Activated gamma-delta T cell treated with Interleukin-2 at 50 U/mL for 16 hours (primary cell): ENCODE measurements around the gene TAC4.
A peak's percentile ranks its signal among the peaks of the same experiment; 100 is the strongest.

Experiments
- DNase-seq: peaks from one replicate; pipeline ENCODE4 v3.0.0-alpha.2; 2020

The TAC4 gene

GRCh38 chr17:49872754-49873377 is 25.0 kb upstream of the TAC4 start:
- no peak for DNase-seq

DNA sequence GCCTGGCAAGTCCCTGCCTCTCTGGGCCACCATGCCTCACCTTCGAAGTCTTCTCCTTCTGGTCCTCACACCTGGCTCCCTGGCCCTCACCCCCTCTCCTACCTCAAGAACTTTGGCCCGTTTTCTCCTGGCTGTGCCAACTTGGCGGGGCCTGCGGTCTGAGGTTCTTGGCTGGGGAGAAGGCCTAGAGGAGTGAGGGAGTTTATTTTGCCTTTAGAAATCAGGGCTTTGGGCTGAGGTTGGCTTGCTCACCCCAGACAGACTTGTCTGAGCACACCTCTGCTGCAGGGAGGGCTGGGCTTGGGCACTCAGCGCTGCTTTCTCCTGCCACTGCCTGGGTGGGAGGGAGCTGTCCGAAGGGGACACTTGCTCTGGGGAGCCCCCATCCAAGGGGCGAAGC is 23.3 kb upstream of the TAC4 start:
- no peak for DNase-seq

- DNase-seq: no peak
Measured at GRCh38 chr17:49870298-49870697, 22.4 kb upstream of the TAC4 start.

DNA sequence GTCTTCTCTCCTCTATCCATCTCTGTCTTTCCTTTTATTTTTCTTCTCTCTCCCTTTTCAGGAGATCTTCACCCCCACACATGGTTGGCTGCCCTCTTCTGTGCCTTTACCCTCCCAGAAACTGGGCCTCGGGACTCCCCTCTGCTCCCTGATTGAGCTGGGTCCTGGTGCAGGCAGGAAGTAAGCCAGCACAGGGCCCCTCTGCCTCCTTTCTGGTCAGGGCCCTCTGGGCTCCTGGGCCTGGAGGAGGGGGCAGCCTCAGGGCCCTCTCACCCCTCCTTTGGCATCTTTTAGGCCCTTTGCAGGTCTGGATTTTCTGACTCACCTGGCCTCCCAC is 21.1 kb upstream of the TAC4 start:
- DNase-seq: no peak

- DNase-seq: no peak
Measured at GRCh38 chr17:49866882-49867413, 19.1 kb upstream of the TAC4 start.

- DNase-seq: no peak
Measured at GRCh38 chr17:49866019-49866380, 18.1 kb upstream of the TAC4 start.

- no peak for DNase-seq
Measured at GRCh38 chr17:49862781-49863331, 15.0 kb upstream of the TAC4 start.

GRCh38 chr17:49861150-49861884 is 13.4 kb upstream of the TAC4 start:
- peak; percentile 53 for DNase-seq

DNA sequence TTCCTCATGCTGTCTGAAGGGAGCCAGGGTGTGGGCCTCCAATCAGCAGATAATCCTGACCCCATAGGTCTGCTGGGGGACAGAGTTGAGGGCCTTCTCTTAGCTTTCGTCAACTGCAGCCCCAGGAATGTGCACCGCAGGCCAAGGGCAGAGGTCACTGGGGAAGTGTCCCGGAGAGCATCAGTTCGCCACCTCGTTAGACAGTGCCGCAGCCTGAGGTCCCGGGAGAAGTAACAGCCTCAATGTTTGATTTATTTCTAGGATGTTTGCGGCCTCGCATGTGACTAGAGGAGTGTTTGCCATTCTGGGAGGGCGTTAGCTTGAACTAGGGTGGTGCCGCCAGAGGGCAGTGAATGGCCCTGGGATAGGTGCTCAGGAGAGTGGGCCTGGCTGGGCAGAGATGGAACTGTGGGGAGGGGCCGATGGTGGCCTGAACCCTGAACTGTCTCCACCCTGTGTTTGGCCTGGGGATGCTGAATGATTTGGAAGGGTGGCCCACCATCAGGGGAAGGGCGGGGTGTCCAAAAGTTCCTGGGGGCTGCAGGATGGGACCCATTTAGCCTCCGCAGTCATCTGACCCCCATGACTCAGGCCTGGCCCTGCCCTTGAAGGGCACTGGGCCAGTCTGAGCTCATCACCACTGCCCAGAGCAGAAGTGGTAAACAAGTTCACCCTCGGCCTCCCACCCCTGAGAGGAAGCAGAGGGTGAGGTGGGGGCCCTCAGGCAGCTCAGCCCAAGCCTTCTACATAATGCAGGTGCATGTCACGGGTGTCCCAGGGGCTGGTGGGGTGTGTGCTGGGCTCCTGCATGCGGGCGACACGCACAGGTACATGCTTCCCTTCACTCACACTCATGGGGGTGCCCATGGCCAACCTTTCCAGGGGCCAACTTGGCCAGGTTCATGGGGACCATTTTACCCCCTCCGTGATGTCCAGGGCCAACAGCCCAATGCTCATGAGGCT is 12.4 kb upstream of the TAC4 start:
- DNase-seq: no peak

DNA sequence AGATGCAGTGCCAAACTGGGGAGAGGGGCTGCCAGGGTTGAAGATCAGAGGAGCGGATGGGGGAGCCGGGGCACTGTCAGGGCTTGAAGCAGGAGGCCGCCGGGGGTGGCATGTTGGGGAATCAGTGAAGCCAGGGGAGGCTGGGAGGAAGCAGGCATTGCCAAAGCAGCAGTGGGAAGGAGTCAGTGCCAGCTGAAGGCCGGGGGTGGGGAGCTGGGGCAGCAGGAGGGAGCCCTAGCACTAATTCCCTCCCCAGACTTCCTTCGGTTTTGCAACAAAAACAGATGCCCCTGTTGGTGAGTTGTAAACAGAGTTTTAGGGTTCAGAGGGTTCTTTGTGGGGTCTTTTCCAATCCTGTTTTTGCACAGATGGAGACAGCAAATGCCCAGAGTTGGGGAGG is 10.9 kb upstream of the TAC4 start:
- DNase-seq: no peak

GRCh38 chr17:49854126-49854525 is 6.3 kb upstream of the TAC4 start:
- no peak for DNase-seq

DNA sequence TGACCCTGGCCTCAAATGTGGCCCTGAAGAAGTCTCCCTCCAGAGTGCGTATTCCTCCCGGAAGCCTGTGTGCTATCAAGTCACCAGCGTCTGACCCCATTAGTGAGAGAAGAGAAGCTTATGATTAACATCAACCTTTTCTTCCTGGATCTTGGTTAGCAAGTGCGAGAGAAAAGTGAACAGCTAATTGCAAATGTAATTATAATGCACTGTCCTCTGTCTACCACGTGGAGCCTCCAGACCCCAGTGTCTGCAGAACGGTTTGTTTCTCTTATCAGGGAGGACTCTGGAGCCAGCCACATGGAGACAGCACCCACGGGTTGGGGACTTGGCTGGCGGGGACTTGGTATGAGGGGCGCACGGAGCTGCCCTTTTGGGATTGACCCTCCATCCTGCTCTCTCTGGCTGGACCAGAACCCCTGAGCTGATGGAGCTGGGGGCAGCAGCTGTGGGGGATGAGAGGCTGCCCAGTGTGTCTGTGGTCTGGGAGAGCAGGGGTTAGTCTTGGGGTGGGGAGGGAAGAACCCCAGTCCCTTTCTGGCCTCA is 5.7 kb upstream of the TAC4 start:
- DNase-seq: no peak

- peak; percentile 63 for DNase-seq
Measured at GRCh38 chr17:49851387-49852291, 3.8 kb upstream of the TAC4 start.

GRCh38 chr17:49850772-49851386 is 3.0 kb upstream of the TAC4 start:
- no peak for DNase-seq

GRCh38 chr17:49850218-49850610 is 2.3 kb upstream of the TAC4 start:
- DNase-seq: no peak

- no peak for DNase-seq
Measured at GRCh38 chr17:49848739-49849138, 870 bp upstream of the TAC4 start.

- DNase-seq: no peak
Measured at GRCh38 chr17:49846938-49847712, 744 bp downstream of the TAC4 start.

DNA sequence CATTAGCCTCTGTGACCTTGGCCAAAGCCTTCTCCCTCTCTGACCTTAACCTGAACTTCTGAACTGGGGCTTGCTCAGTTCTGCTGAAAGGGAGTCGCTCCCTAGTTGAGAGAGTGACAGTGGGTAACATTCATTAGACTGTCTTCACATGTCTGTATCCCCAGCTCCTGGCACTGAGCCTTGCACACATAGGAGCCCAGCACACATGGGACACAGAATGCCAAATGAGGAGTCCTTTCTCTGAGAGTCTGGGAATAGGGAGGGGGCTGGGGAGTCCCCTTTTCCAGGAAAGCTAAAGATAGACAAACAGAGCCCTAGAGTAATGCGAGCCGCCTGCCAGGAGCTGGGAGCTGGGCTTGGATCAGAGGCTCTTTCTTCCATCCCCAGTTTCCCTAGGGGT is 2.5 kb downstream of the TAC4 start:
- no peak for DNase-seq

DNA sequence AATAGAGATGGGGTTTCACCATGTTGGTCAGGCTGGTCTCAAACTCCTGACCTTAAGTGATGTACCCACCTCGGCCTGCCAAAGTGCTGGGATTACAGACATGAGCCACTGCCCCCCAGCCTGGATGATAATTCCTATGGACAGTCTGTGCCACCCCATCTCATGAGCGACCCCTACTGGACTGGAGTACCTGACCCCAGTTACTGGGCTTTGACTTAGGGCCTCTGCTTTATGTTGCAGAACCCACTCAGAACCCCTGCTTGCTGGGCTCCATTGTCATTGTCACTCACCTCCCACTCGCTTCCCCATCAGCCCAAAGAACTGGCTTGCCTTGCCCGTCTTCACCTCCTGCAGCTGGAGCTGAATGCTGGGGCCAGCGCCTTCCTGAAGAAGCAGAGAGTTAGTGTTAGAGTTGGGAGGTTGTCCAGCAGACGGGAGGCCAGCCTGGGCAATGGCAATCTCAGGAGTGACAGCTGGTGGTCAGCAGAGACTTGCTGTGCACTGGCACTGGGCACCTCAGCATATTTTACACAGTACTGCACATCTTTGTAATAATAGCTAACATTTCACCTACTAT is 4.0 kb downstream of the TAC4 start:
- DNase-seq: no peak

DNA sequence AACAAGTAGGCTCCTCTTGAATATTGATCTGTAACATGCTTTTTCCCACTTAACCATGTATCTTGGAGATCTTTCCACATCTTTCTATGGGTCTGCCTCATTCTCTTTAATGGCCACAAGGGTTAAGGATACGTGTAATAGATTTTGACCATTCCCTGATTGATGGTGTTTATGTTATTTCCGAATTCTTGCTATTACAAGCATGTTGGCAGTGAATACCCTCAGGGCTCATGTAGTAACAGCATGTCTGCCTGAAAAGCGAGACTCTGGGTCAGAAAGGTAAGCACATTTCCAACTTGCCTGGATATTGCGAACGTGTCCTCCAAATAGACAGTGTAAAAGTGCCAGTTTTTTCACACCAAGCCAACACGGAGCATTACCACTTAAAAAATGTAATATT is 5.0 kb downstream of the TAC4 start:
- DNase-seq: no peak
